ENCODE measurements around the gene A2ML1. TPM values are rescaled to one million over a fixed set of nuclear protein-coding genes. Genes with fewer than 3 reads are reported as not detected.
"Not testable (repeated sequence)": the region's sequence is repeated elsewhere in the genome, so short reads cannot be mapped to it uniquely, and the experiment has no call there.

Gene A2ML1
- total RNA-seq, 2 donors from 2014 or later, result not detected

DNA sequence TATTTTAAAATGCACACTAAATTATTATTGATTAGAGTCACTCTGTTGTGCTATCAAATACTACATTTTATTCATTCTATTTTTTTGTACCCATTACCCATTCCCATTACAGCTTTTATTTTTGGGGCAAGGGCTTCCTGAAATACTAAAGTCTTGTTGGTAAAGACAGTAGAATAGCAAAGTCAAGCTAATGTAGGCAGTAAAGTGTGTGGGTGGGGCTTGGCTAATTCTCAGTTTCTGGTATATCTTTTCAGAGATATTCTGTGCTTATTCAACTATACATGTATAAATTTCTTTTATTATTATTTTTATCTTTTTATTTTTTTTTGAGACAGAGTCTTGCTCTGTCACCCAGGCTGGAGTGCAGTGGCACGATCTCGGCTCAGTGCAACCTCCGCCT lies 69.6 kb downstream of the A2ML1 start:
- DNase-seq (ENCODE audit: low spot score), result no peak
- intact Hi-C loops (cut with DNase I), result no loop called here

GRCh38 chr12:8894378-8894777 lies 72.0 kb downstream of the A2ML1 start:
- intact Hi-C loops (cut with DNase I), result no loop called here
- DNase-seq (ENCODE audit: low spot score), result no peak

DNA sequence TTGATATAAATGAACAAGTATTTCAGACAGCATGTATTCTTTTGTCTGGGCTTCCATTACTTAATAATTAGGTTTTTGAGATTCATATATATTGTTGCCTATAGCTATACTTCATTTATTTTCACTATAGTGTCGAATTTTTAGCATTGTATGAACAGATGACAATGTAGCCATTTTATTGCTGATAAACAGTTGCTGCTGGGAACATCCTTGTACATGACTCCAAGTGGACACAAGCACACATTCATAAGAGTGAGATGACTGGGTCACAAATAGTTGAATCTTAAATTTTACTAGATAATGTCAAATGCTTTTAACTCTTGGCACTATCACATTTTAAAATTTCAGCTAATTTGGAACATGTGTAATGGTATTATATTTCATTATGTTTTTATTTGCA lies 72.6 kb downstream of the A2ML1 start:
- intact Hi-C loops (cut with DNase I), result no loop called here
- DNase-seq (ENCODE audit: low spot score), result no peak

- intact Hi-C loops (cut with DNase I), result no loop called here
- no peak for DNase-seq (ENCODE audit: low spot score)
Observed at GRCh38 chr12:8897081-8897480, 74.7 kb downstream of the A2ML1 start.

GRCh38 chr12:8899830-8900229 lies 77.4 kb downstream of the A2ML1 start:
- DNase-seq (ENCODE audit: low spot score), result no peak
- intact Hi-C loops (cut with DNase I), result no loop called here

DNA sequence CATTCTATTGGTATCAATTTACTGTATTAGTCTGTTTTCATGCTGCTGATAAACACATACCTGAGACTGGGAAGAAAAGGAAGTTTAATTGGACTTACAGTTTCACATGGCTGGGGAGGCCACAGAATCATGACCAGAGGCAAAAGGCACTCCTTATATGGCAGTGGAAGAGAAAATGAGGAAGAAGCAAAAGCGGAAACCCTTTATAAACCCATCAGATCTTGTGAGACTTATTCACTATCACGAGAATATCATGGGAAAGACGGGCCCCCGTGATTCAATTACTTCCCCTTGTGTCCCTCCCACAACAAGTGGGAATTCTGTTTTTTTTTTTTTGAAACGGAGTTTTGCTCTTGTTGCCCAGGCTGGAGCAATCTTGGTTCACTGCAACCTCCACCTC lies 80.3 kb downstream of the A2ML1 start:
- intact Hi-C loops (cut with DNase I); DNase-seq (ENCODE audit: low spot score): not testable (repeated sequence)

GRCh38 chr12:8903646-8904045 lies 81.2 kb downstream of the A2ML1 start:
- no peak for DNase-seq (ENCODE audit: low spot score)
- intact Hi-C loops (cut with DNase I), result no loop called here

DNA sequence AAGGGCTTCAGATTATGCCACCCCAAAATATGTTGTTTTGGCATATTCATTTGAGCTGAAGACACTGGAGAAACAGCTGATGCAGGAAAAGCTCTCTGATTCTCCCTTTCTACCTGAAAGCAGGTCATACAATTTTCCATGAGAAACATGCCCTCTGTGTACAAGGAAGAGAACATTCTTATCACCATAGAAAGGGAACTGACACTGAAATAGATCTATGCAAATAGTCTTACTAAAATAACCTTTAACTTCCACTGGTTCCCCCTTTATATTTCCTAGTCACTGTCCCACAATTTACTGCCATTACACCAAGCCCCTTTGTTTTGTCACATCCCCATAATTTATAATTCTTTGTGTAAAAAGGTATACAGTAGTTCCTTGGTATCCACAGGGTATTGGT lies 82.2 kb downstream of the A2ML1 start:
- DNase-seq (ENCODE audit: low spot score), result no peak
- intact Hi-C loops (cut with DNase I), result no loop called here

GRCh38 chr12:8905546-8905945 lies 83.1 kb downstream of the A2ML1 start:
- no peak for DNase-seq (ENCODE audit: low spot score)
- intact Hi-C loops (cut with DNase I), result no loop called here

DNA sequence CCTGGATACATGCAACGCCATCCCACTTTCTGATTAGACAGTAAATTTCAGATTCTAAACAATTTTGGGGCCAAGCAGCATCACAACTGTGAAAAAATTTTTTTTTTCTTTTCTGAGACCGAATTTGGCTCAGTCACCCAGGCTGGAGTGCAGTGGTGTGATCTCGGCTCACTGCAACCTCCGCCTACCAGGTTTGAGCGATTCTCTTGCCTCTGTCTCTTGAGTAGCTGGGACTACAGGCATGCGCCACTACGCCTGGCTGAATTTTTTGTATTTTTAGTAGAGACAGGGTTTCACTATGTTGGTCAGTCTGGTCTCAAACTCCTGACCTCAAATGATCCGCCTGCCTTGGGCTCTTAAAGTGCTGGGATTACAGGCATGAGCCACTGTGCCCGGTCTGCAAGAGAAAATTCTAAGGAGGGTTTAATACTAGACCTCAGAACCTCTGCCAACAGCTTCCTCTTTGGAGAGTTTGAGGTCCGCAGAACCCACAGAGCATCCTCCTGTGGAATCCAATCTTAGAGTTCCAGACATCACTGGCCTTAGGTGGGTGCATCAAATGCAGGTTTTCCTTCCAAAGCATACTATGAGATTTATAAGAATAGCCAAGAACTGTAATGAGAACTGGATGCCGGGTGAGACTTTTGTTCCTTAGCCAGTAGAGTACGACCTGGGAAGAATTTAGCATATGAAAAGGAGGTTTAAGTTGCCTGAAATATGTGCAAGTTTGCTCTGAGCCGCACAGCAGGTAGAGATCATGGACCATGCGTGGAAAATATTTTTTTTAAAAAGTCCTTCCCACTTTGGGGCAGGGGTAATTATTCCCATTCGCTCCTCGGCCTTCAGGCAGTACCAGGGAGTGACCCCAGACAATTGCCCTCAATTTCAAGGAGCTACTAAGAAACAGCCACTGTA lies 84.1 kb downstream of the A2ML1 start:
- intact Hi-C loops (cut with DNase I), result no loop called here

DNA sequence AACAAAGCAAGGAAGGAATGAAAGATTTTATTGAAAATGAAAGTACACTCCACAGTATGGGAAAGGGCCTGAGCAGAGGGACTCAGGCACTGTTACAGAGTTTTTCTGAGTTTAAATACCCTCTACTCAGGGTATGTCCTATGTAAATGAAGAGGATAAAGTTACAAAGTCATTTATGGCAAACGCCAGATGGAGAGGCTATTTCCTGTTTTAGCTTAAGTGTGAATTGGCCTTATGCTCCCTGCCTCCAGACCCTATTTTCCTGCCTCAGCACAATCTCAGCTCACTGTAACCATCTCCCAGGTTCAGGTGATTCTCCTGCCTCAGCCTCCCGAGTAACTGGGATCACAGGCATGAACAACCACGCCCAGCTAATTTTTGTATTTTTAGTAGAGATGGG lies 85.1 kb downstream of the A2ML1 start:
- intact Hi-C loops (cut with DNase I), result no loop called here
- no peak for DNase-seq (ENCODE audit: low spot score)

More for the DNA sequence above, 84.1 kb downstream of the A2ML1 start:
- DNase-seq (ENCODE audit: low spot score), result no peak

DNA sequence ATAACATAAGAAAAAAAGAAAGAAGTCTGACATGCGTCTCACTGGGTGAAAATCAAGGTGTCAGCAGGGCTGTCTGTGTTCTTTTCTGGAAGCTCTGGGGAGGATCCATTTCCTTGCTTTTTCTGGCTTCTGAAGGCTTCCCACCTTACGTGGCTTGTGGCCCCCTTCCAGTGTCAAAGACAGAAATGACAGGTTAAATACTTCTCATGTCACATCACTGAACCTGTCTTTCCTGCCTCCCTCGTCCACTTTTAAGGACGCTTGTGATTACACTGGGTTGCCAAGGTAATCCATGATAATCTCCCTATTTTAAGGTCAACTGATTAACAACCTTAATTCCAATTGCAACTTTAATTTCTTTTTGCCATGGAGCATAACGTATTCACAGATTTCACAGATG lies 87.3 kb downstream of the A2ML1 start:
- no peak for DNase-seq (ENCODE audit: low spot score)
- intact Hi-C loops (cut with DNase I), result no loop called here

DNA sequence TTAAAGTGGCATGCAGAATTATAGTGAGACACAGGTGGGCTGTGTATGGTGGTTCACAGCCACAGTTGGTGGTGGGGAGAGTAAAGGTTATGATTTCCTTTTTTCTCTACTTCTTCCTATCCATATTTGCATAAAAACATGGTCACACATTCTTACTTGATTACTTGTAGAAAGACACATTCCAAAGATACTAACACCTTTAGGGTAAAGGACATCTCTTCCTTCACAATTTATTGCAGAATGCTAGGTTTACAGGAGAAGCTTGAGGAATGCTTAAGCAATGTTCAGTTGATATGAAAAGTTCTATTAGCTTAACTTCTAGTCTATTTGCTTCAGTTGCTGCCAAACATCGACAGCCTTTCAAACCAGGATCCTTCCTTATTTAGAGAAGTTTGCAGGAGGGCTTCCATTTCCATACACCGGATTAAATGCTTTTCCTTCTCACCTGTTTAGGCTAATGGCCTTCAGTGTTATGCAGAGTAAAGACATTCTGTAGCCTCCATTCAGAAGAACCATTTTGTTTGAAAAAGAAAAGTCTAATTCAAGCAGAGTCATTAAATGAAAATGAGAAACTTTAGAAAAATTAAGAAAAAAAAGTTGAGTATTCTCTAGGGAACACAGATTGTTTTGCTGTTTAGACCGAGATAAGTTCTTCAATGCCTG lies 89.3 kb downstream of the A2ML1 start:
- intact Hi-C loops (cut with DNase I), result no loop called here

DNA sequence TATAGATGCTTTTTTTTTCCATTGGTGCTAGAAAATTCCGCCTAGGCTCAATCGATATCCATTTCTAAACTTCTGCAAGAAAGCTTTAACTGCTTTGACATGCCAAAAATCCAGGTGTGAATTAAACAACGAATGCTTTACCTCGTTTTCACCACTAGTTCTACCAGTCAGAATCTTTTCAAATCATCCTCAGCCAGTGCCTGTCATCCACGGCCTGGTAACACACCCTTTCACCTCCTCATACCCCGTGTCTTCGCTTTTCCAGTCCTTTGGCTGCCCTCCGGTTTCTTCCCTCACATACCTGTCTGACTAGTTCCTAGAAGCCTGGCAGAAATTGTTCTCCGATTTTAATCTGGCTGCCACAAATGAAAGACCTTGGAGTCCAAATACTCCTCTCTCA lies 90.5 kb downstream of the A2ML1 start:
- no peak for DNase-seq (ENCODE audit: low spot score)
- intact Hi-C loops (cut with DNase I), result no loop called here

More for the DNA sequence above, 89.3 kb downstream of the A2ML1 start:
- DNase-seq (ENCODE audit: low spot score), result no peak

GRCh38 chr12:8913702-8914032 lies 91.2 kb downstream of the A2ML1 start:
- DNase-seq (ENCODE audit: low spot score), result no peak
- intact Hi-C loops (cut with DNase I), result no loop called here

DNA sequence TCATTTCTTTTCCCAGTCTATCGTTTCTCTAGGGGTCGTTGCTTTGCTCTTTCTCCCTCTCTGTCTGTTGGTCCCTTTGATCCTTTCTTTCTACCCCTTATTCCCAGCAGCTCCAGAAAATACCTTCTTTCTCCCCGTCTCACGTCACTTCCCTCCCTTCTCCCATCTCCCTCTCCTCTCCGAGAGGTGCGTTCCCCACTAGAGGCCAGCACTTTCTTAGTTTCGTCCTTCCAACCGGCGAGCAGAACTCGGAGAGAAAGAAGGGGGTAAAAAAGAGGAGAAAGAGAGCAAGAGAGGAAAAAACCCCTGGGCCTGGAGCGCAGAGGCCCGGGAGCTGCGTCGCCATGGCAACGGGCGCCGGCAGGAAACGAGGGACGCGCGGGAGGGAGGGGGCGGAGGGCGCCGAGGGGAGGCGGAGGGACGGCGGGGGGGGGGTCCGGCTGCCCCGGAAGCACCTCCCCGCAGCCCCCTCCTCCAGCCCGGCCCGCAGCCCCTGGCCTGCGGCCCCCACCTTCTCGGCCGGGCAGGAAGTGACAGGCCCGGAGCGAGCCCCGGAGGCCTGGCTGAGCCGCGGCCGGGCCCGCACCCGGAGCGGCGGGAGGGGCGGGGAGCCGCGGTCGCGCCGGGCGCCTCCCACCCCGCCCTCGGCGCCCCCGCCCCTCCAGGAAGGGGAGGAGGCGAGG lies 91.8 kb downstream of the A2ML1 start, which contains the start of gene PHC1:
TSS of gene PHC1 (plus strand) at position 477 of the 683 bp plus-strand sequence. CDS start 3,169 bp downstream, outside the sequence.
- intact Hi-C loops (cut with DNase I), result not testable (repeated sequence)
- DNase-seq (ENCODE audit: low spot score), result peak; percentile 92

DNA sequence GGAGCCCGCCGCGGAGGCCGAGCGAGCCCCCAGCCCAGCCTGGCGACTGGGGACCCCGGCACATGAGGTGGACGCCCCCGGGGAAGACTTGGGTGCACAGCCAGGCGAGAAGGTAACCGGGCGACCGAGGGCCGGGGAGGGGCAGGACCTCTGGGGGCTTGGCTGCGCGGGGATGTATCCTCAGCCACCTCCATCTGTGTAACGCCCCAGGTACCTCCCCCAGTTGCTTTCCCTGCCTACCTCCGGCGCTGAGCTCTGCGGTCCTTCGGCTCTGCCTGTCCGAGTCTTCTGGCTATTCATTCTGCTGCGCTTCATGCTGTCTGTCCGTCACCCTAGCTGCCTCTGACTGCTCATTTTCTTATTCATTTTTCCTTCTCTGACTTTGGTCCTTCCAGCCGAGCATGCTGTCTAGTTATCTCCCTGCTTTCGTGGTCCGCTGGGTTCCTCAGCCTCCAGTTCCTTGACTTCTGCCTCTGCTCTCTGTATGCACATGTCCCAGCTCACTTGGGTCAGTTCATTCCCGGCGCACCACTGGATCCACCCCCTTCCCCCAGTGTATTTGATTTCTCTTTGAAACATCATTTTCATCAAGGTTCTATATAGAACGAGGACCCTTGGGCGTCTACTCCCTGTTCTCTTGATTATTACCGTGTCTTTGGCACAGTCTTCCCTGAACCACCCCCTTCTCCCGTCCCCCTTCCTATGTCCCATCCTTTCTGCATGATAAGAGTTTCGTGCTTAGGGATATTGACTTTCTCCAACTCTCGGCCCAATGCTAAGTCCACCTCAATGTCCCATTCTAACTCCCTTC lies 92.5 kb downstream of the A2ML1 start:
- DNase-seq (ENCODE audit: low spot score), result peak; percentile 81

DNA sequence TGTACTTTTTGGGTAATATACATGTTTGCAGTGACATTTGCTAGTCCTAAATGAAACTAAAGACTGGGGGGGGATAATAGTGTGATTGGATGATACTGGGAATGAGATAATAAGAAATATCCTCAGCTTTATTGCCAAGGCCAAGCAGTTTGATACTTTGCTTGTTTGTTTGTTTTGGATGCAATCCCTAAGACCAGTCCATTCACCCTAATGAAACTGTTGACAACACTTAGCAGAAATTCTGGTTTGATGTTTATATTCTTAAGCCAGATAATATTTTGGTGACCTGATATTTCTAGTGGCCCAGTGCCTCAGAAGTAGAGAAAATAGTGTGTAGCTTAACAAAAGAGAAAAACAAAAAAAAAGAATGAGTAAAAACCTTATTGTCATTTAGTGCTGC lies 93.7 kb downstream of the A2ML1 start:
- intact Hi-C loops (cut with DNase I), result no loop called here
- DNase-seq (ENCODE audit: low spot score), result no peak

More for the DNA sequence above, 92.5 kb downstream of the A2ML1 start:
- intact Hi-C loops (cut with DNase I), result no loop called here

DNA sequence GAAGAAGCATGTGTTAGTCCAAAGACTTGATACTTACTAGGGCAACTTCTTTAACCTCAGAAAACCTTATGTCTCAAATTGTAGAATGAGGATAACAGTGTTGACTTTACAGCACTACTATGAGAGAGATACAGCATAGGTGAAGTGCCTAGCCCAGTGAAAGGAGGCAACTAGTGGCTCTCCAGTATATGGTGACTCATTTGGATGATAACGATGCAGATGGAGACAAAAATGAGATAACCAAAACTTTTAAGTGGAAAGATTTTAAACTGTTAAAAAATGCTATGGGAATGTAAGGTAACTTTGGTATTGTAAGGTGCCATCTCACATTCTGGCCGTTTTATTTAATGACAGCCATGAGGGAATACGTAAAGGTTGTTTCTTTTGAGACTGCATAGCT lies 94.6 kb downstream of the A2ML1 start:
- no peak for DNase-seq (ENCODE audit: low spot score)
- intact Hi-C loops (cut with DNase I), result no loop called here

Measured in posterior vena cava (tissue), 2 donors.